Posterior cingulate gyrus (tissue), 11 donors: ENCODE results near the gene PLCL2.
"Not testable (repeated sequence)": the region's sequence is repeated elsewhere in the genome, so short reads cannot be mapped to it uniquely, and the experiment has no call there.

Source experiments
- DNase-seq, 10 donors: peaks; one replicate each; pipeline versions ENCODE4 v3.0.0 to v3.0.0-alpha.2; 2020 to 2021; ENCODE audit warnings: mixed read lengths in 3 of 10
- intact Hi-C: fragments of 100-400 bp; cut with DNase I; formaldehyde crosslinking; loops from one replicate; pipeline ENCODE4 v1.15.1; 2023

Gene PLCL2

GRCh38 chr3:16944356-16944755, 59.6 kb downstream of the PLCL2 start:
- intact Hi-C loops: no loop called here
- no peak for DNase-seq

DNA sequence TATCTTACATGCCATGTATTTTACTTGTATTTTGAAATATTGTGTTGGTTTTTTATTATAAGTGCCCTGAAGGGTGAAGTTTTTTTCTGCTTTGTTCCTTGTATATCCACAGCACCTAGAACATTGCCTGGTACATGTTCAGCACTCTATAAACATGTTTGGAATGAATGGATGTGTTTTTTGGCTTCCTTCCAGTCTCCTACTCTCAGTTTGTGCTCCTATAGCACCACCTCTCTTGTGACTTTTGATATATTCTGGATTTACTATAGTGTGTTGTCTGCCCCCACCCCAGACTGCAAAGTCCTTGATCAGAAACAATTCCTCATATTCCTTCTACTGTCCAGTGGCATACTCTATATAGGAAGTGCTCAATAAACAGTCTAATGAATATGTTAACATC, 60.6 kb downstream of the PLCL2 start:
- intact Hi-C loops: no loop called here
- DNase-seq: no peak

DNA sequence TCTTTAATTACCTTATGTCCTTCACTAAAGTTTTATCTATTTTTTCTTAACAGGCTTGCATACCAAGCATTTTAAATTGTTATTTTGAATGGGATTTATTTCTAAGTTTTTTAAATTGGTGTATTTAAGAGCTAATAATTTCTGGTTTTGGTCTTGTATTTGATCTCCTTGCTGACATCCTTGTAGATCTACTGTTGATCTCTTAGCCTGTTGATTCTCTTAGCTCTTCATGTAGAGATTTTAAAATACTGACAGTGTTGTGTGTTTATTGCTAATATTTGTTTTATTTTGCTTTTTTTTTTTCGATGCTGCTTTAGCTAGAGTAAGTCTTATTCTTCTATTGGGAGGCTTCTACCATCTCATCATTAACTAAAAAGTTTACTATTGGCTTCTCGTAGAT, 65.5 kb downstream of the PLCL2 start:
- intact Hi-C loops: no loop called here
- DNase-seq: no peak

- DNase-seq: no peak
- intact Hi-C loops: no loop called here
Measured at GRCh38 chr3:16950845-16951244, 66.1 kb downstream of the PLCL2 start.

DNA sequence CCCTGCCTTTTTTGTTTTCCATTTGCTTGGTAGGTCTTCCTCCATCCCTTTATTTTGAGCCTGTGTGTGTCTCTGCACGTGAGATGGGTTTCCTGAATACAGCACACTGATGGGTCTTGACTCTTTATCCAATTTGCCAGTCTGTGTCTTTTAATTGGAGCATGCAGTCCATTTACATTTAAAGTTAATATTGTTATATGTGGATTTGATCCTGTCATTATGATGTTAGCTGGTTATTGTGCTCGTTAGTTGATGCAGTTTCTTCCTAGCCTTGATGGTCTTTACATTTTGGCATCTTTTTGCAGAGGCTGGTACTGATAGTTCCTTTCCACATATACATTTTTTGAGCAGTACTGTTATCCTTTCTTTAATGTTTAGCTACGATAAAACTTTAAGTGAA, 73.1 kb downstream of the PLCL2 start:
- intact Hi-C loops, DNase-seq: not testable (repeated sequence)

DNA sequence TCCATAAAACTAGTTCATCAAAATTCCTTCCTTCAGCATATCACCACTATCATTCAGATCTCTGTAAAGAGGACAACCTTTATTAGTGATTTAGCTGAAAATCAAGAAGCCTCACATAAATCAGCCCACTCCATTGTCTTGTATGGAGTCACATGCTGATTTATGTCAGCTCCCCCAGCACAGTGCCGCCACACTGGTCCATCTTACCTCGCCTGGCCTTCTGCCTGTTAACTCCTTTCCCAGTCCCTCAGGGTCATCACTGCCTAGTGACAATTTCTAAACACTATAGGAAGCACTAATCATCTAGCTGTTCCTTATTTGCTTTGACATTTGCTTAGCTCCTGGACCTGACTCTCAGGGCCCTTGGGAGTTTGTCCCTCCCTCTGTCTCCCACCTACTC, 75.4 kb downstream of the PLCL2 start:
- intact Hi-C loops: no loop called here
- DNase-seq: no peak

GRCh38 chr3:16961621-16962205, 77.0 kb downstream of the PLCL2 start:
- DNase-seq: no peak
- intact Hi-C loops: no loop called here

DNA sequence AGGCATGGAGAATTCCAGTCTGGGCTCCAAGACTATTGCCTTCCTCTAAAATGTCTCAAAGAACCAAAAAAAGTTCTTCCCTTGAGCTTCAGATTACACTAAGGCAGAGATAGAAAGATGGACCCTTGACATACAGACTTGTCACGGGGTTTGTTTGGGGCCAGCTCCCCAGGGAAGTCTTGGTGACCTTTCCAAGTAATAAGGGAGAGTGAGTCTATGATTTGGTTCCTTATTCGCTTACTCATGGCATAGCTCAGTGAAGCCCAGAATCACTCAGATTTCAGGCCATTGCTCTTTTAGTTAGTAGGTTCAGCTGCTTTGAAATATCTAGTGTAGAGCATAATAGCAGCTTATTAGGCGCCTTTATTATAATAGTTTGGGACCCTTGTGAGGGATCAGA, 90.3 kb downstream of the PLCL2 start:
- intact Hi-C loops: no loop called here
- DNase-seq: no peak

DNA sequence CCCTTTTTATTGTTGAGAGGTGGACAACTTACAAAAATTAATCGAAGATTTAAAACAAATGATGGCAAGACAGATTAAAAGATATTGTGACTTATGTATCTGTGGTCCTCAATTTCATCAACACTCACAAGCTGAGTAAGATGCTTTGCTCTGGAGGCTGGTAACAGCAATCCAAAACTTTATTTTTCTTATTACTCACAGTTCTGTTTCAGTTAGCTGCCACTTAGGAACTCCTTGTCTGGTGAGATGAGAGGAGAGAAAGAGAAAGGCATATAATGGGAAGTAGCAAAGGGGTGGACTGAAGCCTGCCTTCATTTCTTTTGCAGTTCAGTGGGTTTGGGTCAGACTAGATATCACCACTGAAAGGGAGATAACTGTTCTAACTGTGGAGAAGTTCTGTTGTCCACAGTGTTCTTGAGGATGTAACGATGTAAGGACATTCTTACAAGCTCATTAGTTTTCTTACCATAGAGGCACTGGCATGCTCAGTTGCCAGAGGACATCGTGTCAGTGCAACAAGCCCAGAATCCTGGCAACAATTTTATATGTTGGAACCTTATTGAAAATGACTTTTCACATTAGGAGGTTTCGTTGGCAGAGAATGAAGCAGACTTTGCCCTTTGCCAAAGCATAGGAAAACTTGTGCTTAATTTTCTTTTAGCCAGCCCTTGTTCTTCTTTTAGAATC, 93.6 kb downstream of the PLCL2 start:
- intact Hi-C loops: no loop called here
- no peak for DNase-seq

DNA sequence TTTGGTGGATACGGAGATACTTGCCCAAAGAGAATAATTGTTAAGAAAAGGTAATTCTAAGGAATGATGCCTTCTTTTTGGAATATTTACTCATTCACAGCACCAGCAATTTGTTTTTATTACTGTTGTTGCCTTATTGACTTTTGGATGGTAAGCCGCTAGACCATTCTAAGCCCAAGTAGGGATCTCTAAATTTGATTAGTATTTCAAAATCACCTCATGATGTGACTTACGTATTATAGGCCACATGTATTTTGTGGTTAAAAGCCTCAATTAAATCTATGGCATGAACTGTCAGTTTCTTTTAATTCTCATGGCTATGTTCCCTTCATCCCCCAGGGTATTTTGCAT, 94.1 kb downstream of the PLCL2 start:
- intact Hi-C loops: no loop called here
- DNase-seq: no peak

GRCh38 chr3:16979769-16980515, 95.2 kb downstream of the PLCL2 start:
- DNase-seq: peak in 1 of 10 donors; percentile 65
- intact Hi-C loops: not testable (repeated sequence)

- intact Hi-C loops, DNase-seq: not testable (repeated sequence)
Measured at GRCh38 chr3:16980526-16980925, 95.8 kb downstream of the PLCL2 start.

DNA sequence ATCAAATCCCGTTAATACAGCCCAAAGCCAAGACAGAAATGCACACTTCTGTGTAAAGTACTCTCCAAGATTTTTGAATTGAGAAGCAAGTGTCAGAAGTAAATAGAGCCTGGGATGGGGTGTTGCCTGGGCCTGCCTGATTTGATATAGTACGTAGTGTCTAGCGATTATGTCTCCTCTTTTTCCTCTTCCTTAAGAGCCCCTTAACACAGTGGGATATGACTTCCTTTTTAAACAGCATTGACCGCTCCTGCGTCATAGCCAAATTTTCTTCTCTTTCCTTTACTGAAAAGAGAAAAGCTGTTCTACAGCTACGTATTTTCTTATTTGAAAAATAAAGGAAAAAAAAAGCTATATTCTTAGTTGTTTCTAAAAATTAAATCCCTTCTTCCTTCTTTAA, 97.7 kb downstream of the PLCL2 start:
- DNase-seq: no peak
- intact Hi-C loops: no loop called here

DNA sequence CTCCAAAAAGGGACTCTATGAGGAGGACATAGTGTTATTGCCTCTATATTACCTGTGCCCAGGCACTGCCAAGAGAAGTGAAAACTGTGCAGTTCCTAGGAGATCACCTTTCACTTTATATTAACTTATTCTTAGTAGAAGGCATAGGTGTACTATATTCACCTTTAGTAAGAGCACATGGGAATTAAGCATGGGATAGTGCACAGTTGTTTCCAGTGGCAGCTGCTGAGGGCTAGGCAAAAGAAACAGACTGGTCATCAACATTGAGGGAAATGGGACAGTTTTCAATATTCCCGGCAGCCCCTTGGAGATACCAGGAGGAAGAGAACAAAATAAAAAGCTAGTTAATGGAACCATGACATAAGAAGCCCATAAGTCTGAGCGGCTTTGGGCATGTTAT, 100.9 kb downstream of the PLCL2 start:
- DNase-seq: no peak
- intact Hi-C loops: no loop called here

DNA sequence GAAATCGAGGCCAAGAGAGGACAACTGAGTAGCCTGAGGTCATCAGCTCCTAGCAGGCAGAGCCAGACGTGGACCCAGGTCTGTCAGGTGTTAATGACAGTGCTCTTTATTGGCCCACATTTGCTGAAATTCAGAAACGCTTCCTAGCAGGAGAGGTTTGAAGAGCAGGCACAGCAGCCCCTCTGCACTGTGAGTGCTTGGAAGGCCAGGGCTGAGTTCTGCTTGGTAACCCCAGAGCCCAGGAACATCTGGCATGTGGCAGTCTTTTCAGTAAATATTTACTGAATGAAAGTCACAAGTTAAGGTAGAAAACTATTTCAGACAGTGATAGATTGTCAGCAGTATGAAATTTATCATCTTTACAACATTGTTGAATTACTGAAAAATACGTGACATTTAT, 102.4 kb downstream of the PLCL2 start:
- DNase-seq: no peak
- intact Hi-C loops: no loop called here

DNA sequence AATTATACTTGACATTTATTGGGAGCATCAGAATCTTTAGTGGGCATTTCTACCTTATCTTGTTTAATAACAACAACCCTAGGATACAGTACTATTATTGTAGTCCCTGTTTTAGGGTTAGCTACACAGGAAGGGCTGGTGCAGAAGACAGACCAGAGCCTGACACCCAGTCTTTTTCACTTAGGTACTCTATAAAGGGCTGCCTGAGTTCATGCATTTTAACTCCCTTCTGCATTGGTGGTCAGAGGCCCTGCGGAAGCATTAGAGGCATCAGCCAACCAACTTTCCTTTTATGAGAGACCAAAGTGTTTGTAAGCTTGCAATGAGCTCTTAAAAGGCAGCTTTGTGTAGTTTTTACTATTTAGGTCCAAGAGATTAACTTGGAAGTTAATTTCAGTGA, 105.4 kb downstream of the PLCL2 start:
- no peak for DNase-seq
- intact Hi-C loops: no loop called here

DNA sequence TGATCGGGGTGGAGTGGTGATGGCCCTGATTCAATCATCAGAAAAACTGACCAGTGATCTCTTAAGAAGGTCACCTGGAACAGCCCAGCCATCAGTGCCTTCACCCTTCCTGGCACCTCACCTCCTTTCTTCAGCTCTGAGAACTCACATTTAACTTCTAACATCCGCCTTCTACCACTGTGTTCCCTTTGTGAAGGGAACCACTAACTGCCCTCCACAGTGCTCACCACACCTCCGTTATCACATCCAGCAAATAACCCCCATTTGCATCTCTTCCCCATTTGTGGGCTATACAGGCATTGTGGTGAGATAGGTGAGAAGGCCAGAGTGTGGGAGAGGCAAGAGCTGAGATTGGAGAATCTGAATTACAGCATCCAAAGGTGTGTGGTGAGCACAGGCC, 107.4 kb downstream of the PLCL2 start:
- no peak for DNase-seq
- intact Hi-C loops: no loop called here

DNA sequence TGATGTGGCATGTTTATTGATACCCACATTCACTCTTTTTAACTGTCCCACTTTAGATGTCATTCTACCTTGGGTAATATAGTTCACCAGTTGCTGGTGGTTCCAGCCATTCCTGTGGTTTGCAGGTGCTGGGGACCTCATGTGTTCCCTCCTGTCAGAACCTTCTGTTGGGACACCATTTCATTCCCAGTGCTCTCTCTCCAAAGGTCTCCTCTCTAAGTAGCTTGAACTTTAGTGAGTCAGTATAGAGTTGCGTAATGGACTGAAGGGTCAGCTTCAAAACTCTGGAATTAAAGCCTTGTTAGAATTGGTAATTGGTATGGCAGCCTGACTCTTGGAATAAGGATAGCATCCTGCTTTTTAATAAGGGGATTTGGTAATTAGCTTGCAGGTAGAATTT, 108.5 kb downstream of the PLCL2 start:
- intact Hi-C loops: no loop called here
- DNase-seq: no peak

DNA sequence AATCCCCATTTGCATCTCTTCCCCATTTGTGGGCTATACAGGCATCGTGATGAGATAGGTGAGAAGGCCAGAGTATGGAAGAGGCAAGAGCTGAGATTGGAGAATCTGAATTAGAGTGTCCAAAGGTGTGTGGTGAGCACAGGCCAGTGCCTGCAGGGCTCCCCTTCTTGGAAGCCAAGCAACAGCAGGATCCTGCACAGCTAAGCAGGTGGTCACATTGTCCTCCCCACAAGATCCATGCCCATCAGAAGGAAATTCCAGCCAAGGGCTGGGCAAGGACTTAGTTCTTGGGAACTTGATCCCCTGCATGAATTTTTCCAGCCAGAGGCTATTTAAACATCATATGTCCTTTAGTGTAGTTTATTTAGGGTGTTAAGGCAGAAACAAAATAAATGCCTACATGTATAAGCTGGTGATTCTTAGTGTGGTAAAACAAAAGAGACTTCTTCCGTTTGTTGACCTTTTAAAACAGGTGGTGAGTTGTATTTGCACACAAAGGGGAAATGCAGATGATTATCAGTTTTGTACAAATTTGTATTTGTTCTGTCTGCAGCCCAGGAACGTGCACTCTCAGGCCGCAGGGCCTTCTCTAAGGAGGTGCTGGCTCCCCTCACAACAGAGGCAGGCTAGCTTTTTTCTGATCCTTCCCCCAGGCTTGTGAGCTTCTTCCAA, 110.2 kb downstream of the PLCL2 start:
- DNase-seq: no peak
- intact Hi-C loops: no loop called here

DNA sequence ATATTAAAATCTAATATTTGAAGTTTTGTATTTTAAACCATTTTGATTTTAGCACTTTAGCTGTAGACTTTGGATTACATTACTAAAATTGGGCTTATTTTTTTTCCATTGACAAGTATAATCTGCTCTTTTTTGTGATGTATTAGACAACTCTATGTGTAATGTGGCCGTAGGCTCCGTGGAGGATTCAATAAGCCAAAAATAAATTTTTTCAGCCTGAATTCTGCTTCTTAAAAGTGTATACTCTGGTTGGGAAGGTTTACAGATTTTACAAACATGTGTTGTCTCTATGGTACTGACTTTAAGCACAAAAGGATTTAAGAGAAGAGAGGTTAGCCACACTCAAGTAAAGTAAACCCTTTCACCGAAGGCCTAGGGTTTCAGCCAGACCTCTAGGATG, 110.8 kb downstream of the PLCL2 start:
- DNase-seq: no peak
- intact Hi-C loops: no loop called here

DNA sequence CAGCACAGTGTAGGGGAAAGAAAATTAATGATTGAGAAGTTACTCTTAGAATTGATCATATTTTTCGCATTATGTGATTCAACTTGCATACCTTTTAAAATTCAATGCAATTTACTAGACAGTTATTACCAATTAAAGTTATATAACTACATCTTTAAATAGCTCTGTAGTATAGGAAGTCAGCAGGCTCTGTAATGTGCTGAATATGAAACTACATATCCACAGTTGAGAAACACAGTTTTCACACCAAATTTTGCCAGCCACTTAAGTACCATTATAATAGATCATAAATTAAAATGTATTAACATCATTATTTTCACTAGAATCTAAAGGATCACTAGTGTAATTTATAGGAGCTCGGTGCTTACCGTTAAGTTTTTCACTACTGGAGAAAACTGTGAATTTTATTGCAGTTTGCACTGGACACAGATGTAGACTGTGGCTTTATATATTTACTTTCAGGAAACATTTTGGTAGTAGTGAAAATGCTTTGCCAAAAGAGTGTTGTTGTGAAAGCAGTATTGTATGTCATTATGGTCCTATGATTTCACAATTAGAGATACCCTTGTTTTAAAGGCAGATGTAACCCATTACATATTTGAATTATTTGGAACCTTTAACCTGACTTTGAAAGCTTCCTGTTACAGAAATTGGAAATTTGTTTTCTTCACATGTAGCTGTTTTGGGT, 113.6 kb downstream of the PLCL2 start:
- intact Hi-C loops: no loop called here
- DNase-seq: no peak
